HUES64 (cell line): Measurements from ENCODE around the gene CEP20.
"Not testable (repeated sequence)": the region's sequence is repeated elsewhere in the genome, so short reads cannot be mapped to it uniquely, and the experiment has no call there.

Experiments
- H3K27ac ChIP-seq: 2 replicates; pipeline ENCODE4 v1.7.0; 2013; ENCODE audit warnings: low read depth, low read length, inconsistent platforms
- H3K27me3 ChIP-seq: 2 replicates; pipeline ENCODE4 v1.6.1; 2013; ENCODE audit warnings: mild to moderate bottlenecking, low read length; ENCODE audit not compliant: insufficient read depth
- H3K36me3 ChIP-seq: 2 replicates; pipeline ENCODE4 v1.6.1; 2013; ENCODE audit warnings: mild to moderate bottlenecking, low read length; ENCODE audit not compliant: insufficient read depth
- H3K4me1 ChIP-seq: 2 replicates; pipeline ENCODE4 v1.6.1; 2013; ENCODE audit warnings: mild to moderate bottlenecking, low read length, moderate library complexity; ENCODE audit not compliant: insufficient read depth
- H3K4me3 ChIP-seq: 2 replicates; pipeline ENCODE4 v1.5.1; 2013; ENCODE audit warnings: mild to moderate bottlenecking, low read length, moderate library complexity
- H3K9ac ChIP-seq: 2 replicates; pipeline ENCODE4 v1.6.1; 2013; ENCODE audit warnings: mild to moderate bottlenecking, low read depth, low read length
- H3K9me3 ChIP-seq: 2 replicates; pipeline ENCODE4 v1.6.1; 2013; ENCODE audit warnings: low read depth, low read length; ENCODE audit not compliant: insufficient read depth
- WGBS: fragments of 150-250, 120-280 bp; methylation state at CpG from one replicate; pipeline ENCODE4 v1.1.7; 2013; ENCODE audit warnings: missing lambda C conversion rate; 5-methylcytosine and 5-hydroxymethylcytosine counted together

Gene CEP20

GRCh38 chr16:15843635-15844279, 44.6 kb downstream of the CEP20 start:
- no peaks in the 10 kb centered on the region for H3K9me3 ChIP-seq
- WGBS: 89% methylated on average over 9 of the region's 10 CpGs

GRCh38 chr16:15839204-15839603, 49.2 kb downstream of the CEP20 start:
- not testable (repeated sequence) for H3K4me3 ChIP-seq, H3K9ac ChIP-seq, H3K27ac ChIP-seq, H3K9me3 ChIP-seq, H3K36me3 ChIP-seq, H3K4me1 ChIP-seq, H3K27me3 ChIP-seq
- 91% methylated on average over 8 of the region's 8 CpGs for WGBS

More at GRCh38 chr16:15843635-15844279, 44.6 kb downstream of the CEP20 start:
- Histone ChIP-seq H3K4me1 (no peaks in the 10 kb centered on the region), H3K36me3 (no peaks in the 10 kb centered on the region), H3K9ac (no peak overlapping the region), H3K27me3 (no peaks in the 10 kb centered on the region), H3K27ac (no peak overlapping the region), H3K4me3 (no peak overlapping the region)

GRCh38 chr16:15837761-15838160, 50.6 kb downstream of the CEP20 start:
- no peaks in the 10 kb centered on the region for H3K9me3 ChIP-seq
- H3K27me3 ChIP-seq: no peaks in the 10 kb centered on the region
- 95% methylated on average over 11 of the region's 11 CpGs for WGBS
- no peak overlapping the region for H3K4me3 ChIP-seq
- no peak overlapping the region for H3K27ac ChIP-seq
- H3K36me3 ChIP-seq: no peaks in the 10 kb centered on the region
- H3K9ac ChIP-seq: no peak overlapping the region
- H3K4me1 ChIP-seq: no peaks in the 10 kb centered on the region

GRCh38 chr16:15836965-15837611, 51.3 kb downstream of the CEP20 start:
- no peaks in the 10 kb centered on the region for H3K9me3 ChIP-seq
- H3K36me3 ChIP-seq: no peaks in the 10 kb centered on the region
- H3K9ac ChIP-seq: no peak overlapping the region
- WGBS: 91% methylated on average over 10 of the region's 10 CpGs
- no peak overlapping the region for H3K27ac ChIP-seq
- no peaks in the 10 kb centered on the region for H3K4me1 ChIP-seq
- no peak overlapping the region for H3K4me3 ChIP-seq
- H3K27me3 ChIP-seq: no peaks in the 10 kb centered on the region

GRCh38 chr16:15836074-15836473, 52.3 kb downstream of the CEP20 start:
- Histone ChIP-seq H3K36me3 (no peaks in the 10 kb centered on the region), H3K4me1 (no peaks in the 10 kb centered on the region), H3K27me3 (no peaks in the 10 kb centered on the region), H3K27ac (no peak overlapping the region), H3K9ac (no peak overlapping the region), H3K9me3 (no peaks in the 10 kb centered on the region), H3K4me3 (no peak overlapping the region)
- 92% methylated on average over 6 of the region's 6 CpGs for WGBS

GRCh38 chr16:15835136-15835878, 53.1 kb downstream of the CEP20 start:
- Histone ChIP-seq H3K9ac (no peak overlapping the region), H3K27me3 (no peaks in the 10 kb centered on the region), H3K4me3 (no peak overlapping the region), H3K27ac (no peak overlapping the region), H3K9me3 (no peaks in the 10 kb centered on the region), H3K4me1 (no peaks in the 10 kb centered on the region), H3K36me3 (no peaks in the 10 kb centered on the region)
- 89% methylated on average over 2 of the region's 2 CpGs for WGBS

GRCh38 chr16:15834502-15834901, 53.9 kb downstream of the CEP20 start:
- Histone ChIP-seq H3K4me3 (no peak overlapping the region), H3K4me1 (no peaks in the 10 kb centered on the region), H3K9me3 (no peaks in the 10 kb centered on the region), H3K27me3 (no peaks in the 10 kb centered on the region), H3K9ac (no peak overlapping the region), H3K27ac (no peak overlapping the region), H3K36me3 (no peaks in the 10 kb centered on the region)
- 86% methylated on average over 4 of the region's 4 CpGs for WGBS

- 92% methylated on average over 9 of the region's 9 CpGs for WGBS
- no peak overlapping the region for H3K9ac ChIP-seq
- no peaks in the 10 kb centered on the region for H3K27me3 ChIP-seq
- H3K4me3 ChIP-seq: no peak overlapping the region
- H3K27ac ChIP-seq: no peak overlapping the region
- H3K4me1 ChIP-seq: no peaks in the 10 kb centered on the region
- no peaks in the 10 kb centered on the region for H3K36me3 ChIP-seq
- no peaks in the 10 kb centered on the region for H3K9me3 ChIP-seq
Measured at GRCh38 chr16:15833541-15833940, 54.9 kb downstream of the CEP20 start.

GRCh38 chr16:15832241-15832640, 56.2 kb downstream of the CEP20 start:
- 90% methylated on average over 5 of the region's 6 CpGs for WGBS
- Histone ChIP-seq H3K9ac (no peak overlapping the region), H3K4me1 (no peaks in the 10 kb centered on the region), H3K4me3 (no peak overlapping the region), H3K27ac (no peak overlapping the region), H3K27me3 (no peaks in the 10 kb centered on the region), H3K36me3 (no peaks in the 10 kb centered on the region), H3K9me3 (no peaks in the 10 kb centered on the region)

- no peaks in the 10 kb centered on the region for H3K4me1 ChIP-seq
- no peak overlapping the region for H3K9ac ChIP-seq
- H3K36me3 ChIP-seq: no peaks in the 10 kb centered on the region
- H3K4me3 ChIP-seq: no peak overlapping the region
- 90% methylated on average over 3 of the region's 6 CpGs for WGBS
- no peaks in the 10 kb centered on the region for H3K9me3 ChIP-seq
- H3K27ac ChIP-seq: no peak overlapping the region
- no peaks in the 10 kb centered on the region for H3K27me3 ChIP-seq
Measured at GRCh38 chr16:15830832-15831451, 57.5 kb downstream of the CEP20 start.

GRCh38 chr16:15829460-15829859, 58.9 kb downstream of the CEP20 start:
- H3K36me3 ChIP-seq: no peaks in the 10 kb centered on the region
- H3K27ac ChIP-seq: no peak overlapping the region
- no peak overlapping the region for H3K9ac ChIP-seq
- H3K9me3 ChIP-seq: no peaks in the 10 kb centered on the region
- no peaks in the 10 kb centered on the region for H3K27me3 ChIP-seq
- H3K4me1 ChIP-seq: no peaks in the 10 kb centered on the region
- WGBS: 76% methylated on average over 9 of the region's 9 CpGs
- H3K4me3 ChIP-seq: no peak overlapping the region
